K562 treated with DMSO at 1 percent for 48 hours (cell line): ENCODE data around the gene REL. TPM values are rescaled to one million over a fixed set of nuclear protein-coding genes. Genes with fewer than 3 reads are reported as not detected.

Experiments used
- total RNA-seq: library from RNA; unstranded; fragments of 300-600 nt; gene quantifications from 2 replicates; pipeline ENCODE4 v1.2.3, GENCODE V29; 2022; ENCODE audit warnings: low replicate concordance; ENCODE audit errors: extremely low read depth

The REL gene
- not detected in 2 replicates for total RNA-seq

GRCh38 chr2:60881047-60881932, at the start of gene REL:
TSS of gene REL (plus strand) at chr2:60881574. CDS start at chr2:60881841, 267 bp downstream.

Other genes starting within 250 kb of the REL start
- not detected in 2 replicates for gene PAPOLG, start 125.3 kb upstream of the REL start, total RNA-seq
- not detected in 2 replicates for gene PEX13, start 136.1 kb downstream of the REL start, total RNA-seq
- gene PUS10, start 136.7 kb downstream of the REL start, total RNA-seq, result not detected in 2 replicates
- not detected in 2 replicates for gene SANBR, start 184.3 kb downstream of the REL start, total RNA-seq